Measurements from ENCODE around the gene FAM9A.
A peak's percentile ranks its signal among the peaks of the same experiment; 100 is the strongest.

The FAM9A gene

GRCh38 chrX:8832582-8833378 is 31.6 kb upstream of the FAM9A start:
- no peak for TF ChIP-seq CTCF (conservative IDR thresholded peaks at IDR 0.05; ENCODE audit: control insufficient read depth, insufficient read depth, low read depth, low read length)
- no peak for DNase-seq (ENCODE audit: low read depth)
- no peak overlapping the region for H3K4me3 ChIP-seq (ENCODE audit: control insufficient read depth, low read depth, low read length)

GRCh38 chrX:8823698-8824097 is 22.5 kb upstream of the FAM9A start:
- H3K4me3 ChIP-seq (ENCODE audit: control insufficient read depth, low read depth, low read length): no peak overlapping the region
- no peak for TF ChIP-seq CTCF (conservative IDR thresholded peaks at IDR 0.05; ENCODE audit: control insufficient read depth, insufficient read depth, low read depth, low read length)
- DNase-seq (ENCODE audit: low read depth): no peak

- H3K4me3 ChIP-seq (ENCODE audit: control insufficient read depth, low read depth, low read length): no peak overlapping the region
- DNase-seq (ENCODE audit: low read depth): no peak
- no peak for TF ChIP-seq CTCF (conservative IDR thresholded peaks at IDR 0.05; ENCODE audit: control insufficient read depth, insufficient read depth, low read depth, low read length)
These were observed 20.8 kb upstream of the FAM9A start for GRCh38 chrX:8822002-8822401.

- DNase-seq (ENCODE audit: low read depth): peak; percentile 3
- no peak overlapping the region for H3K4me3 ChIP-seq (ENCODE audit: control insufficient read depth, low read depth, low read length)
- no peak for TF ChIP-seq CTCF (conservative IDR thresholded peaks at IDR 0.05; ENCODE audit: control insufficient read depth, insufficient read depth, low read depth, low read length)
These were observed 19.8 kb upstream of the FAM9A start for GRCh38 chrX:8820910-8821527.

- DNase-seq (ENCODE audit: low read depth): peak; percentile 48
- peak; percentile 83 for TF ChIP-seq CTCF (conservative IDR thresholded peaks at IDR 0.05; ENCODE audit: control insufficient read depth, insufficient read depth, low read depth, low read length)
- H3K4me3 ChIP-seq (ENCODE audit: control insufficient read depth, low read depth, low read length): no peak overlapping the region
These were observed 14.4 kb upstream of the FAM9A start for GRCh38 chrX:8815460-8816065.

GRCh38 chrX:8813036-8813435 is 11.9 kb upstream of the FAM9A start:
- no peak overlapping the region for H3K4me3 ChIP-seq (ENCODE audit: control insufficient read depth, low read depth, low read length)
- TF ChIP-seq CTCF (conservative IDR thresholded peaks at IDR 0.05; ENCODE audit: control insufficient read depth, insufficient read depth, low read depth, low read length): no peak
- no peak for DNase-seq (ENCODE audit: low read depth)
